DOHH2 (cell line): Measurements from ENCODE around the gene CTIF.

Experiments
- H3F3A ChIP-seq: fragments of 200-600 bp; sonication (generic), shearing (Covaris generic); 2 replicates; pipeline ENCODE4 v1.6.0; 2016; ENCODE audit warnings: antibody characterized with exemption, mild to moderate bottlenecking; ENCODE audit not compliant: control insufficient read depth, insufficient read depth
- H3K27ac ChIP-seq: fragments of 200-600 bp; sonication (generic); 2 replicates; pipeline ENCODE4 v1.5.1; 2014; ENCODE audit warnings: low read depth, mild to moderate bottlenecking, low read length, moderate library complexity
- H3K27me3 ChIP-seq: fragments of 200-600 bp; sonication (generic); 2 replicates; pipeline ENCODE4 v1.6.1; 2014; ENCODE audit warnings: mild to moderate bottlenecking, low read length, mixed read lengths; ENCODE audit not compliant: control insufficient read depth
- H3K36me3 ChIP-seq: fragments of 200-600 bp; sonication (generic); 2 replicates; pipeline ENCODE4 v1.6.1; 2014; ENCODE audit warnings: mild to moderate bottlenecking, low read length, moderate library complexity, mixed read lengths; ENCODE audit not compliant: control insufficient read depth
- H3K4me1 ChIP-seq: fragments of 200-600 bp; sonication (generic); 2 replicates; pipeline ENCODE4 v1.6.1; 2014; ENCODE audit warnings: mild to moderate bottlenecking, low read length, mixed read lengths; ENCODE audit not compliant: control insufficient read depth
- H3K4me2 ChIP-seq: fragments of 200-600 bp; sonication (generic); 2 replicates; pipeline ENCODE4 v1.6.0; 2014; ENCODE audit warnings: mild to moderate bottlenecking, low read length, moderate library complexity
- H3K4me3 ChIP-seq: fragments of 200-600 bp; sonication (generic); 2 replicates; pipeline ENCODE4 v1.5.1; 2014; ENCODE audit warnings: mild to moderate bottlenecking, low read length, mixed read lengths
- H3K79me2 ChIP-seq: fragments of 200-600 bp; sonication (generic); 2 replicates; pipeline ENCODE4 v1.6.1; 2014; ENCODE audit warnings: mild to moderate bottlenecking, low read length, mixed read lengths; ENCODE audit not compliant: control insufficient read depth
- H3K9me2 ChIP-seq: fragments of 200-600 bp; sonication (generic); replicated peaks from 2 replicates; pipeline ENCODE4 v1.6.1; 2014; ENCODE audit warnings: mild to moderate bottlenecking, low read length, mixed read lengths; ENCODE audit not compliant: control insufficient read depth
- H3K9me3 ChIP-seq: fragments of 200-600 bp; sonication (generic); 2 replicates; pipeline ENCODE4 v1.6.1; 2014; ENCODE audit warnings: antibody characterized with exemption, low read length, mixed read lengths; ENCODE audit not compliant: control insufficient read depth, insufficient read depth
- H4K20me1 ChIP-seq: fragments of 200-600 bp; sonication (generic); 2 replicates; pipeline ENCODE4 v1.6.0; 2014; ENCODE audit warnings: low read depth, mild to moderate bottlenecking, antibody characterized with exemption, low read length, moderate library complexity; ENCODE audit not compliant: control insufficient read depth, insufficient read depth
- EZH2phosphoT487 ChIP-seq: fragments of 200-600 bp; sonication (generic); IDR thresholded peaks from 2 replicates; pipeline ENCODE4 v1.6.1; 2017; ENCODE audit warnings: borderline replicate concordance, mild to moderate bottlenecking, antibody characterized with exemption, low read length, moderate library complexity, mixed read lengths
- TF ChIP-seq, protein P1 (sequence below): fragments of 200-600 bp; sonication (generic); IDR thresholded peaks from one replicate; pipeline ENCODE4 v1.5.1; 2014; ENCODE audit warnings: antibody characterized with exemption, mild to moderate bottlenecking, low read depth, low read length; ENCODE audit not compliant: poor library complexity, severe bottlenecking

CTIF gene

GRCh38 chr18:48679236-48679635 lies 140.4 kb downstream of the CTIF start:
- Histone ChIP-seq H3K4me1 (peaks cover 4% of the 10 kb centered on the region; the same call in 1 of the 2 replicates), H3K27ac (no peak overlapping the region), H3K79me2 (no peaks in the 10 kb centered on the region), H3K9me2 (no peaks in the 10 kb centered on the region), H3K27me3 (no peaks in the 10 kb centered on the region), H3K4me2 (no peak overlapping the region), H3K4me3 (no peak overlapping the region), H3F3A (no peaks in the 10 kb centered on the region), H3K36me3 (no peaks in the 10 kb centered on the region), H4K20me1 (no peaks in the 10 kb centered on the region), H3K9me3 (no peaks in the 10 kb centered on the region)
- no peak for TF ChIP-seq EZH2phosphoT487
- TF ChIP-seq, protein P1, sequence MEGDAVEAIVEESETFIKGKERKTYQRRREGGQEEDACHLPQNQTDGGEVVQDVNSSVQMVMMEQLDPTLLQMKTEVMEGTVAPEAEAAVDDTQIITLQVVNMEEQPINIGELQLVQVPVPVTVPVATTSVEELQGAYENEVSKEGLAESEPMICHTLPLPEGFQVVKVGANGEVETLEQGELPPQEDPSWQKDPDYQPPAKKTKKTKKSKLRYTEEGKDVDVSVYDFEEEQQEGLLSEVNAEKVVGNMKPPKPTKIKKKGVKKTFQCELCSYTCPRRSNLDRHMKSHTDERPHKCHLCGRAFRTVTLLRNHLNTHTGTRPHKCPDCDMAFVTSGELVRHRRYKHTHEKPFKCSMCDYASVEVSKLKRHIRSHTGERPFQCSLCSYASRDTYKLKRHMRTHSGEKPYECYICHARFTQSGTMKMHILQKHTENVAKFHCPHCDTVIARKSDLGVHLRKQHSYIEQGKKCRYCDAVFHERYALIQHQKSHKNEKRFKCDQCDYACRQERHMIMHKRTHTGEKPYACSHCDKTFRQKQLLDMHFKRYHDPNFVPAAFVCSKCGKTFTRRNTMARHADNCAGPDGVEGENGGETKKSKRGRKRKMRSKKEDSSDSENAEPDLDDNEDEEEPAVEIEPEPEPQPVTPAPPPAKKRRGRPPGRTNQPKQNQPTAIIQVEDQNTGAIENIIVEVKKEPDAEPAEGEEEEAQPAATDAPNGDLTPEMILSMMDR, result no peak

- no peaks in the 10 kb centered on the region for H3K36me3 ChIP-seq
- no peaks in the 10 kb centered on the region for H3F3A ChIP-seq
- peaks cover under 1% of the 10 kb centered on the region; the same call in 1 of the 2 replicates for H3K4me1 ChIP-seq
- no peaks in the 10 kb centered on the region for H3K9me3 ChIP-seq
- no peak overlapping the region for H3K27ac ChIP-seq
- TF ChIP-seq, protein P1, result no peak
- TF ChIP-seq EZH2phosphoT487, result no peak
- H3K9me2 ChIP-seq, result no peaks in the 10 kb centered on the region
- H3K4me3 ChIP-seq, result no peak overlapping the region
- no peaks in the 10 kb centered on the region for H4K20me1 ChIP-seq
- no peaks in the 10 kb centered on the region for H3K79me2 ChIP-seq
- H3K4me2 ChIP-seq, result no peak overlapping the region
- no peaks in the 10 kb centered on the region for H3K27me3 ChIP-seq
Measured at GRCh38 chr18:48680339-48681250, 141.8 kb downstream of the CTIF start.

- TF ChIP-seq, protein P1, result no peak
- no peak for TF ChIP-seq EZH2phosphoT487
Measured at GRCh38 chr18:48682768-48683167, 143.9 kb downstream of the CTIF start.

More at GRCh38 chr18:48682768-48683167, 143.9 kb downstream of the CTIF start:
- Histone ChIP-seq H3F3A (no peaks in the 10 kb centered on the region), H4K20me1 (no peaks in the 10 kb centered on the region), H3K9me3 (no peaks in the 10 kb centered on the region), H3K27ac (no peak overlapping the region), H3K27me3 (no peaks in the 10 kb centered on the region), H3K4me3 (no peak overlapping the region), H3K79me2 (no peaks in the 10 kb centered on the region), H3K36me3 (no peaks in the 10 kb centered on the region), H3K9me2 (no peaks in the 10 kb centered on the region), H3K4me2 (no peak overlapping the region), H3K4me1 (no peaks in the 10 kb centered on the region)
